ENCODE data around the gene NIT2.
"Not testable (repeated sequence)": the region's sequence is repeated elsewhere in the genome, so short reads cannot be mapped to it uniquely, and the experiment has no call there.

Gene NIT2

DNA sequence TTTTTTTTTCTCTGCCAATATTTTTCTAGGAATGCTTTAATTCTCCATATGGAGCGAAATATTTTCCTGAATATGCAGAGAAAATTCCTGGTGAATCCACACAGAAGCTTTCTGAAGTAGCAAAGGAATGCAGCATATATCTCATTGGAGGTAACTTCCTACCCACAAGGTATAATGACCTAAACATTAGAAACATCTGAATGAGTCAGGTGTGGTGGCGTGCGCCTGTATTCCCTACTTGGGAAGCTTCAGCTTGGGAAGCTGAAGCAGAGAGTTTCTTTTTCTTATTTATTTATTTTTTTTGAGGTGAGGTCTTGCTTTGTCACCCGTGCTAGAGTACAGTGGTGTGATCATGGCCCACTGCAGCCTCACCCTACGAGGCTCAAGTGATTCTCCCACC lies 5.2 kb downstream of the NIT2 start:
- DNase-seq: no peak

GRCh38 chr3:100340527-100340926 lies 6.0 kb downstream of the NIT2 start:
- no peak for DNase-seq

- DNase-seq: no peak
These were observed 14.2 kb downstream of the NIT2 start for GRCh38 chr3:100348727-100349126.

DNA sequence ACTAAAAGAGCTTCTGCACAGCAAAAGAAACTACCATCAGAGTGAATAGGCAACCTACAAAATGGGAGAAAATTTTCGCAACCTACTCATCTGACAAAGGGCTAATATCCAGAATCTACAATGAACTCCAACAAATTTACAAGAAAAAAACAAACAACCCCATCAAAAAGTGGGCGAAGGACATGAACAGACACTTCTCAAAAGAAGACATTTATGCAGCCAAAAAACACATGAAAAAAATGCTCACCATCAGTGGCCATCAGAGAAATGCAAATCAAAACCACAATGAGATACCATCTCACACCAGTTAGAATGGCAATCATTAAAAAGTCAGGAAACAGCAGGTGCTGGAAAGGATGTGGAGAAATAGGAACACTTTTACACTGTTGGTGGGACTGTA lies 17.2 kb downstream of the NIT2 start:
- not testable (repeated sequence) for DNase-seq

DNA sequence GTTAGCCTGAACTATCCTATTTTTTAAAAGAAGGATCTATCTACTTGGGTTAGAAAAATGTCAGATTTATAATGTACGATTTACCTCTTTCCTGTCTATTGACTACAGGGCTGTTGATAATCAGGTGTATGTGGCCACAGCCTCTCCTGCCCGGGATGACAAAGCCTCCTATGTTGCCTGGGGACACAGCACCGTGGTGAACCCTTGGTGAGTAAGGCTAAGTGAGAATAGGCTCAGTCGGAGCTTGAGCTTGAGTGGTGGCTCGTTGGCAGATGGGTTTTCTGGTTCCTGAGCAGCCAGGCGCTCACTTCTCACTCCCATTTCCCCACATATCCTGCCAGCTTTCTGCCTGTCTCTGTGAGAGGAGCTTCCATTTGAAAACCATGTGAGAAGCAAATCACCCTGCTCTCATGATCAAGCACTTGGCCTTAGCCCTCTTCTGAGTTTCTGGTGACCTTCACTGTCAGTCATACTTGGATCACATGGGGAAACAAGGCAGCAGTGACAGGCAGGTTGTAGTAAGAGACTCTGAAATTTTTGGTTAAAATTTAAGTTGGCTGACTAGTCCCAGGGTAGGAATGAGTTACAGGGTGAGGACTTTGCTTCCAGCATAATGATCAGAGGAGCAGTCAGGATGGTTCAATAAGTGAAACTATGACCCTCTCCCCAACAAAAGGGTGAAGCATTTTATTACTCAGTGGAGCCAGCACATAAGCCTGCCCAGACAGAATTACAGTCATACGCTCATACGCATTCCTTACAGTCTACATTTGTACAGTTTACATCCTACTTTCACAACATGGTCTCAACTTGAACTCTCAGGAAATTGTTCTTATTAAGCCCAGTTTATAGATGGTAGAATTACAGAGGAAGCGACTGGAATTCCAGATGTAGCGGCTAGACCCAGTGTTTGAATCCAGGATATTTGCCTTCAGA lies 18.0 kb downstream of the NIT2 start:
- no peak for DNase-seq

- DNase-seq: no peak
These were observed 20.3 kb downstream of the NIT2 start for GRCh38 chr3:100354850-100355249.

DNA sequence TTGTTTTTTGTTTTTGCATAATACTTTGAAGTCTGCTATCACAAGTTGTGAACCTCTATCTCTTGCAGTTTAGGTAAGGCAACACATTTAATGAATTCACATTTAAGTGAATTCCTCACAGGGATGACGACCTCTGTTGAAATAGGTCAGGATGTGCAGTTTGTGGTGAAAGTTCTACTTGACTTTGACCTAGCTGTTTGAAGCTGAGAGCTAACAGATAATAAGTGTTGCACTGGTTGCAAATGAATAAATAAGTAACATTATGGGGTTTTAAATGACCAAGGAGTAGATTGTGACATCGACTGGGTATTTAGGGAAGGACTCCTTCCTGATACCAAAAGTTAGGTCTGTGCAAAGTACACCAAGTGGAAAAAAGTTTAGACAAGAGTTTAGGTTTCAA lies 23.9 kb downstream of the NIT2 start:
- no peak for DNase-seq

DNA sequence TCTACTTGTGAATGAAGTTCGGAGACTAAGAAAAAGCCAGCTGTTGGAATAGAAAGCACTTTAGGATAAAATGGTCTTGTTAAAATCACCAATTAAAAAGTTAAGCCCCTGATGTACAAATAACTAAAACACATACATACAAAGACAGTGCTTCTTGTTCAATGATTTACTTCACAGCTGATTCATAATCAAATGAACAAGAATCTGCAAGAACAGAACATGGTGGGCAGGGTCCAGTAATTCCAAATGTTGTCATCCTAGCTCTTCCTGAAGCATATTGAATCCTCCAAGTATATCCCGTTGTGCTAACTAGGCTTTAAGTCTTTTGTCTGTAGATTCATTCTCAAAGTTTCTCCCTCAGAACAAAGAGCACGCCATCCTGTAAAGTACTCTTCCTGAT lies 24.5 kb downstream of the NIT2 start:
- DNase-seq: no peak

GRCh38 chr3:100360757-100361496 lies 26.4 kb downstream of the NIT2 start:
- DNase-seq: no peak

DNA sequence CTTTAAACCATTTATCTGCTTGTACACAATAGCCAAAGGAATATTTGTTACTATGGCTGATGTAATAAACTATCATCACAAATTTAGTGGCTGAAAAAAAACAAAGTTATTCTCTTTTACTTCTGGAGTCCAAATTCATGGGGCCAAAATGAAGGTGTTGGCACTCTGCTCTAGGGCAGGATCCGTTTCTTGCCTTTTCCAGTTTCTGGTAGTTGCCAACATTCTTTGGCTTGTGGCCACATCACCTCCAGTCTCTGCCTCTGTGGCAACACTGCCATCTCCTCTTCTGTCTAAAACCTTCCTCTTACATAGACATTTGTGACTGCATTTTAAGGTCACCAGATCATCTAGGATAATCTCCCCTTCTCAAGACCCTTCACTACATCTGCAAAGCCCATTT lies 27.3 kb downstream of the NIT2 start:
- DNase-seq: no peak

- DNase-seq: no peak
These were observed 29.9 kb downstream of the NIT2 start for GRCh38 chr3:100364421-100364820.

- DNase-seq: no peak
These were observed 31.9 kb downstream of the NIT2 start for GRCh38 chr3:100366424-100366823.

- DNase-seq: no peak
These were observed 33.9 kb downstream of the NIT2 start for GRCh38 chr3:100368441-100368840.

DNA sequence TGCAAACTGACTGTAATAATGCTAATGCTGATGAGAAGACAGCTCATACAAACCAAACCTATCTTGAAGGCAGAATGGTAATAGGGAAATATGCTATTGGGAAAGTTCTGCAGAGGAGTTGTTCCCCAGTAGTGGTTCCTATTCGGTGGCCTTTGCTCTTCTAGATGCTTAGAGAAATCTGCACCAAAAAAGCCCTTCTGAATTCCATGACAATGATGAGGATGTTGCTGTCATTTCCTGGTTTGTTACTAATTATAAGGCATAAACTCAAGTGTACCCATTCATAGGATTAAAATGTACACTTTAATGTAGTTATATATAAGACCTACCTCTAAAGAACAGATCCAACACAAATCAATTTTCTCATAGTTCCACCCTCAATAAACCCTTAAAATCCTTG lies 36.2 kb downstream of the NIT2 start:
- DNase-seq: no peak

DNA sequence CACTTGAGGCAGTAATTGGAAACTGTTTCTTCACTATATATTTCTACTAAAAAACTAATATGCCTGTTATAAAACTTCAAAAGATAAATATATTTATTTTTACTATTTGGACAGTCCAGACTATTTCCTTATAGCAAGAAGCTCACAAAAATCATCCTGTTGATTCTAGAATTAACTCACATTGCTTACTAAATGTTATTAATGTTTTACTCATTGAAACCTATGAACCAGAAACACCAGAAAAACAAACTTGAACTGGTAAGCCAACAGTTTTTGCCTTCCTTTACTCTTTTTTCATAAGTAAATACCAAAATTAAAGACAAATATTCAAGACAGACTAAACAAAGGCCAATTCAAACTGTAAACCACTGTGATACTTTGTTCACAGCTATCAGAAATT lies 40.0 kb downstream of the NIT2 start:
- no peak for DNase-seq

DNA sequence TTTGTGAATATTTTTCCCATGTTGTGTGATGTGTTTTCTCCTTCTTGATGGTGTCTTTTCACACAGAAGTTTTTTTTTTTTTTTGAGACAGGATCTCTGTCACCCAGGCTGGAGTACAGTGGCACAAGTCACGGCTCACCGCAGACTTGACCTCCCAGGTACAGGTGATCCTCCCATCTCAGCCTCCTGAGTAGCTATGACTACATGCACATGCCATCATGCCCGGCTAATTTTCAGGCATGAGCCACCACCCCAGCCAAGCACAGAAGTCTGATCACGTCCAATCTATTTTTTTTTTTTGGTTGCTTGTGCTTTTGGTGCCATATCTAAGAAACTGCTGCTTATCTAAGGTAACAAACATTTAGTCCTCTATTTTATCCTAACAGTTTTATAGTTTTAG lies 41.7 kb downstream of the NIT2 start:
- no peak for DNase-seq

DNA sequence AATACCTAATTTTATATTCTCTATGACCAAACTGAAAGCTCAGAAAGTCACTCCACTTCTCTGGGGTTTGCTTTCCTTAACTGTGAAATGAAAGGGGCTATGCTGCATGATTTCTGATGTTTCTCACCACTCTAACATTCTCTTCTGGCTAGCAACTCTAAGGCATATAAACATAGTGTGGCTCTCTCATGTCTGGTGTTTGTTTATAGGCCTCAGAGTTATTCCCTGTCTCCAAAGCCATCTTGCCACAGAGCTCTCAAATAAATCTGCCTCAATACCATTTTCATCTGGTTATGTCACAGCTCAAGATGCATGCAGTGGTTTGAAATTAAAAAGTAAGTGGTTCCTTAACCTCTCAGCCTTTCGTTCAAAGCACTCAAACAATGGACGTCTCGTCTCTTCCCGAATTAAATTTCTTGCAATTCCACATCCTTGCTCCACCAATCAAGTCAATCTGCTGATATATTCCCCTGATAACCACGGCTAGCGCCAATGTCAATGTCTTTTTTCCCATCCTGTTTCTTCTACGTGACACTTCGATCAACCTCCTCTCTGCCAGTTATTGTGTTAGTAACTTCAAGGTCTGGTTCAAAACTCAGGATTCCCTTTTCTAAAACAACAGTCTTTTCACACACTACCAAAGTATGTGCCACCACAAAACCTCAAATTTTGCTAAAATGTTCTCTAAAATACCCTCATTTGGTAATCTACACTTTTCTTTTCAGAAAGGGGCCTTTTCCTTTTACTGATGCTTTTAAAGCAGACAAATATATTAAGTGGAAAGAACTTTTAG lies 50.4 kb downstream of the NIT2 start:
- DNase-seq: no peak

GRCh38 chr3:100386437-100387074 lies 52.0 kb downstream of the NIT2 start:
- DNase-seq: no peak

GRCh38 chr3:100389025-100389424 lies 54.5 kb downstream of the NIT2 start:
- DNase-seq: no peak

DNA sequence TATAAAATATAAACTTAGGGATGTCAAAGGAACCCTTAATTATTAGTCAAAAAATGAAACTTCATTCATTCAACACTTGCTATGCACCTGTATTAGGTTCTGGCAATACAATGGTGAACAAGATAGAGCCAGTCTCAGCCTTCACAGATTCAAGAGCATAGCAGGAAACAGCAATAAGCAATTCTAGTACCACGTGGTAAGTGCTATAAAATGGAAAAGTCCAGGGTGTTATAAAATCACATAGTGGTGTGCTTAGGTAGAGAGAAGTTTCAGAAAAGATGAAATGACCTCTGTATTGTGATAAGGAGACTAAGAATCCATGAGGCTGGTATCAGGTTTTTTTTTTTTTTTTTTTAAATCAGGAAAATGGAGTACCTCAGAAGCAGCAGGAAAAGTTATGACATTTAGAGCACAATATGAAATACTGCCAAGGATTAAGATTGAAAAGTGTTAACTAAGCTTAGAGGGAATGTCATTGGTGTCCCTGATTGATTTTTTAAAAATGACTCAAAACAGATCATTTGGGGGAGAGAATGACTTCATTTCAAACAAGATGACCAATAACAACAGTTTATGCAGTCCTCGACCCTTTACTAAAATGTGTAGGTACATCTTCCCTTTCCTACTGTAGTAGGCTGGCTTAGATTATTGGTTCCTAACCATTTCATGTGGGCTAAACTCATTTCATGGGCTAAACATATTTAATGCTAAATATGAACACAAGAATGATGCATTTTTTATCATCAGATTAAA lies 61.3 kb downstream of the NIT2 start:
- no peak for DNase-seq

GRCh38 chr3:100396967-100397366 lies 62.4 kb downstream of the NIT2 start:
- no peak for DNase-seq
